Neural progenitor cell (in vitro differentiated cells): ENCODE measurements around the gene CDK5. TPM values are rescaled to one million over a fixed set of nuclear protein-coding genes. Genes with fewer than 3 reads are reported as not detected.

Experiments
- DNase-seq: peaks from one replicate; pipeline ENCODE4 v3.0.0-alpha.2; 2016; ENCODE audit warnings: low spot score
- H2AFZ ChIP-seq: fragments of 200-600 bp; sonication (generic); replicated peaks from 2 replicates; pipeline ENCODE4 v1.6.1; 2016; ENCODE audit warnings: antibody characterized with exemption
- H3F3A ChIP-seq: fragments of 200-600 bp; sonication (generic); 2 replicates; pipeline ENCODE4 v1.6.1; 2016; ENCODE audit warnings: antibody characterized with exemption, low read depth
- H3K27ac ChIP-seq: fragments of 200-600 bp; sonication (generic); 2 replicates; pipeline ENCODE4 v1.5.1; 2016; ENCODE audit warnings: mild to moderate bottlenecking
- H3K27me3 ChIP-seq: fragments of 200-600 bp; sonication (generic); 2 replicates; pipeline ENCODE4 v1.6.1; 2016; ENCODE audit warnings: mild to moderate bottlenecking, moderate library complexity
- H3K36me3 ChIP-seq: fragments of 200-600 bp; sonication (generic); 2 replicates; pipeline ENCODE4 v1.5.1; 2016
- H3K4me1 ChIP-seq: fragments of 200-600 bp; sonication (generic); 2 replicates; pipeline ENCODE4 v1.6.1; 2016; ENCODE audit warnings: mixed run types
- H3K4me2 ChIP-seq: fragments of 200-600 bp; sonication (generic); 2 replicates; pipeline ENCODE4 v1.6.1; 2016
- H3K4me3 ChIP-seq: fragments of 200-600 bp; sonication (generic); 2 replicates; pipeline ENCODE4 v1.5.1; 2016
- H3K79me2 ChIP-seq: fragments of 200-600 bp; sonication (generic); 2 replicates; pipeline ENCODE4 v1.6.1; 2016; ENCODE audit warnings: low read depth
- H3K9ac ChIP-seq: fragments of 200-600 bp; sonication (generic); 2 replicates; pipeline ENCODE4 v1.6.1; 2016
- H3K9me3 ChIP-seq: fragments of 200-600 bp; sonication (generic); 2 replicates; pipeline ENCODE4 v1.5.1; 2016; ENCODE audit warnings: low read depth
- H4K20me1 ChIP-seq: fragments of 200-600 bp; sonication (generic); 2 replicates; pipeline ENCODE4 v1.6.1; 2016; ENCODE audit warnings: low read depth
- H3K27ac Mint-ChIP-seq: 3 replicates; pipeline ENCODE4 v1.8.0; 2021; ENCODE audit warnings: mixed read lengths
- H3K27me3 Mint-ChIP-seq: 2 replicates; pipeline ENCODE4 v1.8.0; 2022; ENCODE audit warnings: low read depth, mild to moderate bottlenecking, inconsistent platforms, moderate library complexity, mixed read lengths; ENCODE audit not compliant: insufficient read depth
- H3K36me3 Mint-ChIP-seq: 3 replicates; pipeline ENCODE4 v1.8.0; 2021; ENCODE audit warnings: mixed read lengths
- H3K4me1 Mint-ChIP-seq: 3 replicates; pipeline ENCODE4 v1.8.0; 2021; ENCODE audit warnings: mixed read lengths
- H3K4me3 Mint-ChIP-seq: 3 replicates; pipeline ENCODE4 v1.8.0; 2021; ENCODE audit warnings: mild to moderate bottlenecking, moderate library complexity, mixed read lengths
- H3K9me3 Mint-ChIP-seq: 3 replicates; pipeline ENCODE4 v1.8.0; 2020; ENCODE audit warnings: mixed read lengths
- CTCF ChIP-seq: fragments of 200-600 bp; sonication (generic); IDR thresholded peaks from 2 replicates; pipeline ENCODE4 v1.5.1; 2017; ENCODE audit warnings: antibody characterized with exemption, mild to moderate bottlenecking
- EZH2 ChIP-seq: fragments of 200-600 bp; sonication (generic); IDR thresholded peaks from 2 replicates; pipeline ENCODE4 v1.6.1; 2017; ENCODE audit warnings: antibody characterized with exemption, mild to moderate bottlenecking, moderate library complexity
- EZH2phosphoT487 ChIP-seq: fragments of 200-600 bp; sonication (generic); IDR thresholded peaks from 2 replicates; pipeline ENCODE4 v1.6.1; 2017; ENCODE audit warnings: antibody characterized with exemption
- total RNA-seq: library from RNA; depleted of rRNA; stranded (reverse); fragments of >200 nt; gene quantifications from 2 replicates; pipeline ENCODE4 v1.2.3, GENCODE V29; 2015; ENCODE audit warnings: low replicate concordance

CDK5 gene
- total RNA-seq, 1 donor from 2014 or later: 8.1 TPM

GRCh38 chr7:151069841-151070573 is 12.3 kb upstream of the CDK5 start:
- no peak for DNase-seq
- Mint-ChIP-seq H3K4me1 (peaks cover 2% of the 10 kb centered on the region), H3K4me3 (no peak overlapping the region), H3K27me3 (peaks cover 3% of the 10 kb centered on the region), H3K27ac (no peak overlapping the region), H3K36me3 (peaks cover 11% of the 10 kb centered on the region), H3K9me3 (no peaks in the 10 kb centered on the region)
- TF ChIP-seq EZH2phosphoT487: no peak
- no peak for TF ChIP-seq CTCF
- no peak for TF ChIP-seq EZH2
- Histone ChIP-seq H3K9me3 (no peaks in the 10 kb centered on the region), H4K20me1 (peaks cover 5% of the 10 kb centered on the region), H2AFZ (no peak overlapping the region), H3F3A (no peaks in the 10 kb centered on the region), H3K4me1 (no peaks in the 10 kb centered on the region), H3K27ac (no peak overlapping the region), H3K4me3 (no peak overlapping the region), H3K9ac (no peak overlapping the region), H3K79me2 (no peaks in the 10 kb centered on the region), H3K4me2 (no peak overlapping the region), H3K27me3 (no peaks in the 10 kb centered on the region), H3K36me3 (no peaks in the 10 kb centered on the region)

- no peaks in the 10 kb centered on the region for H3K79me2 ChIP-seq
- peaks cover 21% of the 10 kb centered on the region for H4K20me1 ChIP-seq
- Mint-ChIP-seq H3K9me3 (no peaks in the 10 kb centered on the region), H3K4me3 (no peak overlapping the region), H3K4me1 (peaks cover 2% of the 10 kb centered on the region), H3K36me3 (peaks cover 11% of the 10 kb centered on the region), H3K27ac (no peak overlapping the region), H3K27me3 (peaks cover 2% of the 10 kb centered on the region)
- no peak overlapping the region for H2AFZ ChIP-seq
- H3K36me3 ChIP-seq: no peaks in the 10 kb centered on the region
- H3K27ac ChIP-seq: no peak overlapping the region
- no peak overlapping the region for H3K4me2 ChIP-seq
- H3K27me3 ChIP-seq: peaks cover 2% of the 10 kb centered on the region
- no peak for TF ChIP-seq EZH2phosphoT487
- no peak for TF ChIP-seq EZH2
- no peak for TF ChIP-seq CTCF
- H3F3A ChIP-seq: peaks cover 1% of the 10 kb centered on the region
- no peaks in the 10 kb centered on the region for H3K4me1 ChIP-seq
- no peaks in the 10 kb centered on the region for H3K9me3 ChIP-seq
- no peak for DNase-seq
- no peak overlapping the region for H3K4me3 ChIP-seq
- H3K9ac ChIP-seq: no peak overlapping the region
Observed at GRCh38 chr7:151068069-151068773, 10.5 kb upstream of the CDK5 start.

DNA sequence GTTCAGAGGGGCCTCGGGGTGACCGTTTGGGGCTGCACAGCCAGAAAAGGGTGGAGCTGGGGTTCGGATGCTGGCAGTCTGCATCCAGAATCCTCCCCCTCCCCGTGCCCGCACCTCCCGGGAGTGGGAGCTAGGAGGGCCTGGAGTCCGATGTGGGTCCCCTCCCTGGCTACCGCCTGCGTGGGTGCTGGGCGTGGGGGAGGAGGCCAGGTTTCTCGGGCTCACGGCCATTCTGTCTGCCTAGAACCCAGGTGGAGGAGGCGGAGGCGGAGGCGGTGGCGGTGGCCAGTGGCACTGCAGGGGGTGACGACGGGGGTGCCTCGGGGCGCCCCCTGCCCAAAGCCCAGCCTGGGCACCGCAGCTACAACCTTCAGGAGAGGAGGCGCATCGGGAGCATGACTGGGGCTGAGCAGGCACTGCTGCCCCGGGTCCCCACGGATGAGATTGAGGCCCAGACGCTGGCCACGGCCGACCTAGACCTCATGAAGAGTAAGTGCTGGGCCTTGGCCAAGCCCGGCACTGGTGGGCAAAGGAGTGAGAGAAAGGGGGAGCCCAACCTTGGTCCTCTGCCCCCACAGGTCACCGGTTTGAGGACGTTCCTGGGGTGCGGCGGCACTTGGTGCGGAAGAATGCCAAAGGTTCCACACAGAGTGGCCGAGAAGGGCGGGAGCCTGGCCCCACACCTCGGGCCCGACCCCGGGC is 8.7 kb upstream of the CDK5 start:
- H3K27me3 ChIP-seq: peaks cover 12% of the 10 kb centered on the region
- H3K4me3 ChIP-seq: no peak overlapping the region
- no peaks in the 10 kb centered on the region for H3K79me2 ChIP-seq
- peaks cover 5% of the 10 kb centered on the region for H3K27me3 Mint-ChIP-seq
- no peak overlapping the region for H2AFZ ChIP-seq
- peaks cover 8% of the 10 kb centered on the region for H3K36me3 Mint-ChIP-seq
- H3K4me1 Mint-ChIP-seq: peaks cover 10% of the 10 kb centered on the region
- peaks cover 15% of the 10 kb centered on the region for H3K4me1 ChIP-seq
- H3K27ac ChIP-seq: no peak overlapping the region
- H3K36me3 ChIP-seq: no peaks in the 10 kb centered on the region
- peaks cover 19% of the 10 kb centered on the region for H3F3A ChIP-seq
- H3K9ac ChIP-seq: no peak overlapping the region
- H4K20me1 ChIP-seq: peaks cover 39% of the 10 kb centered on the region
- H3K4me3 Mint-ChIP-seq: no peak overlapping the region
- H3K27ac Mint-ChIP-seq: no peak overlapping the region
- H3K9me3 ChIP-seq: no peaks in the 10 kb centered on the region
- TF ChIP-seq CTCF (no peak), EZH2 (no peak), EZH2phosphoT487 (no peak)
- no peak for DNase-seq
- no peak overlapping the region for H3K4me2 ChIP-seq
- no peaks in the 10 kb centered on the region for H3K9me3 Mint-ChIP-seq
